GM12878 (cell line): ENCODE results near the gene RBMS1. TPM values are rescaled to one million over a fixed set of nuclear protein-coding genes. Genes with fewer than 3 reads are reported as not detected.

Source experiments
- ATAC-seq: fragments of 200-7000 bp; cut with Tn5 transposase; 3 replicates; pipeline ENCODE4 v1.9.1; 2020; ENCODE audit warnings: mild to moderate bottlenecking, moderate library complexity
- BruUV-seq: library from RNA; stranded (reverse); fragments of 400-500 nt; replicated peaks from 2 replicates; lab custom pipeline; 2021; lab: Mats Ljungman, UMichigan
- CTCF ChIA-PET: fragments of 300-600 bp; sonication (Branson Sonifier 250); formaldehyde crosslinking; extraction: SDS; loops from one replicate; lab custom pipeline; 2021; ENCODE audit warnings: inconsistent platforms; lab: Yijun Ruan, JAX
- POLR2A ChIA-PET: fragments of 350-600 bp; formaldehyde crosslinking; extraction: SDS; loops from one replicate; lab custom pipeline; 2021; ENCODE audit warnings: inconsistent platforms; lab: Charles Lee
- RAD21 ChIA-PET: fragments of 300-600 bp; sonication (Branson Sonifier 250); formaldehyde crosslinking; loops from one replicate; lab custom pipeline; 2023; ENCODE audit warnings: antibody characterized with exemption; ENCODE audit not compliant: unreplicated experiment; lab: Charles Lee
- SMC1A ChIA-PET: fragments of 300-600 bp; sonication (Branson Sonifier 250); formaldehyde crosslinking; loops from one replicate; lab custom pipeline; 2023; ENCODE audit not compliant: unreplicated experiment, uncharacterized antibody; lab: Charles Lee
- DNase-seq: peaks from one replicate; pipeline ENCODE4 v3.0.0-alpha.2; 2011; ENCODE audit warnings: low read depth, low spot score
- FAIRE-seq: peaks from 3 replicates; lab custom pipeline; 2011; peaks lifted over from hg19 to GRCh38; lab: Jason Lieb, UNC
- H2AFZ ChIP-seq: 2 replicates; pipeline ENCODE4 v1.6.0; 2011; ENCODE audit warnings: low read depth, low read length, control low read depth; ENCODE audit not compliant: control insufficient read depth
- H3K27ac ChIP-seq: 2 replicates; pipeline ENCODE4 v1.5.1; 2011; ENCODE audit warnings: control low read depth; ENCODE audit not compliant: control insufficient read depth, insufficient read depth
- H3K27me3 ChIP-seq, 2 experiments: replicated peaks in 1 of 2; 2 replicates each; pipeline versions ENCODE4 v1.6.0 to v1.6.1; 2011; ENCODE audit warnings: low read length in 1 of 2; ENCODE audit not compliant: control insufficient read depth in 2 of 2, insufficient read depth in 2 of 2
- H3K36me3 ChIP-seq, 2 experiments: 2 replicates each; pipeline ENCODE4 v1.5.1; 2011; ENCODE audit warnings: low read length in 1 of 2; ENCODE audit not compliant: control insufficient read depth in 2 of 2, insufficient read depth in 2 of 2
- H3K4me1 ChIP-seq: 2 replicates; pipeline ENCODE4 v1.6.1; 2011; ENCODE audit warnings: mild to moderate bottlenecking, low read length, moderate library complexity, mixed read lengths; ENCODE audit not compliant: control insufficient read depth, insufficient read depth
- H3K4me2 ChIP-seq: 2 replicates; pipeline ENCODE4 v1.6.0; 2011; ENCODE audit warnings: control low read depth; ENCODE audit not compliant: control insufficient read depth, insufficient read depth
- H3K4me3 ChIP-seq: fragments of 200-600 bp; sonication (generic); 2 replicates; pipeline ENCODE4 v1.5.1; 2016
- H3K79me2 ChIP-seq: 2 replicates; pipeline ENCODE4 v1.6.0; 2011; ENCODE audit warnings: low read length; ENCODE audit not compliant: control insufficient read depth, insufficient read depth
- H3K9ac ChIP-seq: 2 replicates; pipeline ENCODE4 v1.8.0; 2011; ENCODE audit warnings: low read length, control low read depth, mixed read lengths; ENCODE audit not compliant: control insufficient read depth, insufficient read depth
- H3K9me3 ChIP-seq: replicated peaks from 3 replicates; pipeline ENCODE4 v1.5.1; 2011; ENCODE audit warnings: mild to moderate bottlenecking, low read length; ENCODE audit not compliant: control insufficient read depth, insufficient read depth
- H4K20me1 ChIP-seq: 2 replicates; pipeline ENCODE4 v1.6.0; 2011; ENCODE audit not compliant: control insufficient read depth, insufficient read depth
- BACH1 ChIP-seq: fragments of 450-650 bp; IDR thresholded peaks from 2 replicates; pipeline ENCODE4 v1.6.1; 2017; ENCODE audit warnings: mild to moderate bottlenecking, borderline replicate concordance
- HDAC2 ChIP-seq: fragments of 200-600 bp; sonication (generic); IDR thresholded peaks from 2 replicates; pipeline ENCODE4 v1.6.1; 2017
- KLF5 ChIP-seq: fragments of 450-650 bp; IDR thresholded peaks from 2 replicates; pipeline ENCODE4 v1.6.1; 2014; ENCODE audit warnings: mild to moderate bottlenecking; ENCODE audit not compliant: partially characterized antibody
- MXI1 ChIP-seq: fragments of 150-350 bp; IDR thresholded peaks from 2 replicates; pipeline ENCODE4 v1.6.1; 2011; ENCODE audit warnings: low read depth, mild to moderate bottlenecking, inconsistent platforms, low read length, improper control_type of control experiment
- POLR2A ChIP-seq: IDR thresholded peaks from 2 replicates; pipeline ENCODE4 v1.6.1; 2011; ENCODE audit warnings: low read depth, mild to moderate bottlenecking, low read length
- RAD21 ChIP-seq: IDR thresholded peaks from 2 replicates; pipeline ENCODE4 v1.6.1; 2011; ENCODE audit warnings: mild to moderate bottlenecking, low read depth, low read length, moderate library complexity; ENCODE audit not compliant: insufficient read depth
- RBBP5 ChIP-seq: fragments of 200-600 bp; sonication (generic); conservative IDR thresholded peaks from 2 replicates; pipeline ENCODE4 v1.6.1; 2016
- SMAD5 ChIP-seq: IDR thresholded peaks from 2 replicates; pipeline ENCODE4 v1.6.1; 2016; ENCODE audit warnings: antibody characterized with exemption, low read depth
- YBX1 ChIP-seq: fragments of 450-650 bp; IDR thresholded peaks from 2 replicates; pipeline ENCODE4 v1.6.1; 2016; ENCODE audit warnings: antibody characterized with exemption
- WGBS: methylation state at CpG from one replicate; pipeline ENCODE4 v1.1.6; 2016; ENCODE audit warnings: low lambda C conversion rate; ENCODE audit not compliant: insufficient replicate concordance, insufficient coverage; ENCODE audit errors: missing lambda C conversion rate; 5-methylcytosine and 5-hydroxymethylcytosine counted together
- in situ Hi-C: fragments of 300-500 bp; cut with MboI; formaldehyde crosslinking; loops from 9 replicates; pipeline ENCODE4 v1.14.3; 2018; ENCODE audit warnings: mixed read lengths
- intact Hi-C: fragments of 100-400 bp; cut with micrococcal nuclease; formaldehyde crosslinking; loops from one replicate; pipeline ENCODE4 v1.14.2; 2022; ENCODE audit not compliant: unreplicated experiment
- polyA plus RNA-seq, 11 experiments: library from polyadenylated mRNA; depleted of rRNA in 4 of 11; unstranded in 6 of 11; stranded (reverse) in 5 of 11; fragments of >200 nt; fragmentation: Nextera tagmentation in 4 of 11; fragmentation: Illumina TruSeq in 1 of 11; extraction: Ambion mirVana in 4 of 11; extraction: Trizol in 1 of 11; gene quantifications; 1 replicate in 1 of 11; 2 replicates in 10 of 11; pipeline versions ENCODE4 v1.2.1 to v1.2.3, GENCODE V29; 2011 to 2016; ENCODE audit warnings: inconsistent platforms in 2 of 11, missing spikeins in 2 of 11, low read depth in 1 of 11
- total RNA-seq, 4 experiments: library from RNA; depleted of rRNA in 3 of 4; stranded (reverse); fragments of >200 nt in 3 of 4; fragmentation: Illumina TruSeq in 1 of 4; extraction: Trizol in 1 of 4; gene quantifications; 2 replicates each; pipeline versions ENCODE4 v1.2.1 to v1.2.3, GENCODE V29; 2013 to 2021
- TF ChIP-seq, protein P1 (sequence below): fragments of 150-350 bp; IDR thresholded peaks from 2 replicates; pipeline ENCODE4 v1.6.1; 2014; ENCODE audit warnings: mild to moderate bottlenecking, low read depth, low read length
- TF ChIP-seq, protein P2 (sequence below): fragments of 450-650 bp; IDR thresholded peaks from 2 replicates; pipeline ENCODE4 v1.6.1; 2017; ENCODE audit warnings: antibody characterized with exemption, mild to moderate bottlenecking, moderate library complexity
- TF ChIP-seq, protein P3 (sequence below): IDR thresholded peaks from 2 replicates; pipeline ENCODE4 v1.6.1; 2012; ENCODE audit warnings: low read length, inconsistent platforms

The RBMS1 gene
- total and polyA plus RNA-seq, 10 of the 15 experiments (the other 5 are each of a cell fraction or from before 2014, with no cell fraction given) = 0.04 to 0.31 (median 0.17) TPM; not detected in 1

DNA sequence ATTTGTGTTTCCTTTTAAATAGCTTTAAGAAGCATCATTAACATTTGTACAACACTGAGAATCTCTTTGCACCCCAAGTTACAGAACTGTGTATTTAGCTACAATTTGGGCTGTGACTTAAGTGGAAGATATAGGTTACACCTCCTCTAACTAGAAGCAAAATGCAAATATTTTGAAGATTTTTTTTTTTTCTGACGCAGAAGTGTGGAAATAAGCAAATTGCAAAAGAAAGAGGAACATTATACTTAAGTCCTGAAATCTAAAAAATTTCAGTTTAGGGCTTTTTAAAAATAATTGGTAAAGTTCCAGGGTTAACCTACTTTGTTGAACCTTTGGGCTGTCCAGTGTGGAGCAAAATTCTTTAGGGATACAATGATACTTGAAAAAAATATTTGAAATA lies 41.4 kb upstream of the RBMS1 start:
- no peaks in the 10 kb centered on the region for H3K9me3 ChIP-seq
- no peak overlapping the region for H2AFZ ChIP-seq
- no peak for DNase-seq
- no peak overlapping the region for H3K4me3 ChIP-seq
- intact Hi-C loops = no loop called here
- H3K9ac ChIP-seq = no peak overlapping the region
- ChIA-PET SMC1A (no interaction called here), RAD21 (no interaction called here), POLR2A (no interaction called here), CTCF (no interaction called here)
- no TSS peak for BruUV-seq
- no peaks in the 10 kb centered on the region for H3K27me3 ChIP-seq
- no peak for ATAC-seq
- TF ChIP-seq BACH1 (no peak), SMAD5 (no peak), RBBP5 (no peak), MXI1 (no peak), HDAC2 (no peak)
- TF ChIP-seq, protein P1, sequence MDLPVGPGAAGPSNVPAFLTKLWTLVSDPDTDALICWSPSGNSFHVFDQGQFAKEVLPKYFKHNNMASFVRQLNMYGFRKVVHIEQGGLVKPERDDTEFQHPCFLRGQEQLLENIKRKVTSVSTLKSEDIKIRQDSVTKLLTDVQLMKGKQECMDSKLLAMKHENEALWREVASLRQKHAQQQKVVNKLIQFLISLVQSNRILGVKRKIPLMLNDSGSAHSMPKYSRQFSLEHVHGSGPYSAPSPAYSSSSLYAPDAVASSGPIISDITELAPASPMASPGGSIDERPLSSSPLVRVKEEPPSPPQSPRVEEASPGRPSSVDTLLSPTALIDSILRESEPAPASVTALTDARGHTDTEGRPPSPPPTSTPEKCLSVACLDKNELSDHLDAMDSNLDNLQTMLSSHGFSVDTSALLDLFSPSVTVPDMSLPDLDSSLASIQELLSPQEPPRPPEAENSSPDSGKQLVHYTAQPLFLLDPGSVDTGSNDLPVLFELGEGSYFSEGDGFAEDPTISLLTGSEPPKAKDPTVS = no peak
- in situ Hi-C loops = no loop called here
- no peak overlapping the region for H3K4me2 ChIP-seq
- H4K20me1 ChIP-seq = no peaks in the 10 kb centered on the region
- FAIRE-seq = no peak
- no peaks in the 10 kb centered on the region for H3K36me3 ChIP-seq
- no peaks in the 10 kb centered on the region for H3K4me1 ChIP-seq
- 0% methylated on average over 1 of the region's 1 CpG for whole genome bisulfite sequencing
- no peak overlapping the region for H3K27ac ChIP-seq
- no peaks in the 10 kb centered on the region for H3K79me2 ChIP-seq

DNA sequence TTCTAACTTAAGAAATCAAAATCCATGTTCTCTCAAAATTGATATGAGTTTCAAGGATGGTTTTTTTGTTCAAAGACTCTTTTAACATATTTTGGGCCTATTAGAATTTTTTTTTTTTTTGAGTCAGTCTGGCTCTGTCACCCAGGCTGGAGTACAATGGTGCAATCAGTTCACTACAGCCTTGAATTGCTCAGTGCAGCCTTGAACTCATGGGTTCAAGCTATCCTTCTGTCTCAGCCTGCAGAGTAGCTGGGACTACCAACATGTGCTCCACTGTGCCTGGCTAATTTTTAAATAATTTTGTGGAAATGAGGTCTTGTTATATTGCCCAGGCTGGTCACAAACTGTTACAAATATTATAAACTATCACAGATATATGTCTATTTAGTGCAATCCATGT lies 40.6 kb upstream of the RBMS1 start:
- FAIRE-seq = no peak
- H3K4me1 ChIP-seq = no peaks in the 10 kb centered on the region
- H2AFZ ChIP-seq = no peak overlapping the region
- no peaks in the 10 kb centered on the region for H3K27me3 ChIP-seq
- no peaks in the 10 kb centered on the region for H3K79me2 ChIP-seq
- no peaks in the 10 kb centered on the region for H3K9me3 ChIP-seq
- no peak for ATAC-seq
- no peaks in the 10 kb centered on the region for H4K20me1 ChIP-seq
- ChIA-PET CTCF (no interaction called here), RAD21 (no interaction called here), SMC1A (interaction anchor here (0.6 to 1.5 kb wide), 3 partner anchors 31 to 437 kb away, joined by 3 read pairs; no protein-coding TSS in a partner anchor), POLR2A (no interaction called here)
- in situ Hi-C loops = no loop called here
- H3K9ac ChIP-seq = no peak overlapping the region
- TF ChIP-seq MXI1 = no peak
- no peak for TF ChIP-seq RAD21
- no peak for TF ChIP-seq KLF5
- TF ChIP-seq POLR2A = no peak
- TF ChIP-seq, protein P2, sequence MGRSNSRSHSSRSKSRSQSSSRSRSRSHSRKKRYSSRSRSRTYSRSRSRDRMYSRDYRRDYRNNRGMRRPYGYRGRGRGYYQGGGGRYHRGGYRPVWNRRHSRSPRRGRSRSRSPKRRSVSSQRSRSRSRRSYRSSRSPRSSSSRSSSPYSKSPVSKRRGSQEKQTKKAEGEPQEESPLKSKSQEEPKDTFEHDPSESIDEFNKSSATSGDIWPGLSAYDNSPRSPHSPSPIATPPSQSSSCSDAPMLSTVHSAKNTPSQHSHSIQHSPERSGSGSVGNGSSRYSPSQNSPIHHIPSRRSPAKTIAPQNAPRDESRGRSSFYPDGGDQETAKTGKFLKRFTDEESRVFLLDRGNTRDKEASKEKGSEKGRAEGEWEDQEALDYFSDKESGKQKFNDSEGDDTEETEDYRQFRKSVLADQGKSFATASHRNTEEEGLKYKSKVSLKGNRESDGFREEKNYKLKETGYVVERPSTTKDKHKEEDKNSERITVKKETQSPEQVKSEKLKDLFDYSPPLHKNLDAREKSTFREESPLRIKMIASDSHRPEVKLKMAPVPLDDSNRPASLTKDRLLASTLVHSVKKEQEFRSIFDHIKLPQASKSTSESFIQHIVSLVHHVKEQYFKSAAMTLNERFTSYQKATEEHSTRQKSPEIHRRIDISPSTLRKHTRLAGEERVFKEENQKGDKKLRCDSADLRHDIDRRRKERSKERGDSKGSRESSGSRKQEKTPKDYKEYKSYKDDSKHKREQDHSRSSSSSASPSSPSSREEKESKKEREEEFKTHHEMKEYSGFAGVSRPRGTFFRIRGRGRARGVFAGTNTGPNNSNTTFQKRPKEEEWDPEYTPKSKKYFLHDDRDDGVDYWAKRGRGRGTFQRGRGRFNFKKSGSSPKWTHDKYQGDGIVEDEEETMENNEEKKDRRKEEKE = no peak
- TF ChIP-seq, protein P3, sequence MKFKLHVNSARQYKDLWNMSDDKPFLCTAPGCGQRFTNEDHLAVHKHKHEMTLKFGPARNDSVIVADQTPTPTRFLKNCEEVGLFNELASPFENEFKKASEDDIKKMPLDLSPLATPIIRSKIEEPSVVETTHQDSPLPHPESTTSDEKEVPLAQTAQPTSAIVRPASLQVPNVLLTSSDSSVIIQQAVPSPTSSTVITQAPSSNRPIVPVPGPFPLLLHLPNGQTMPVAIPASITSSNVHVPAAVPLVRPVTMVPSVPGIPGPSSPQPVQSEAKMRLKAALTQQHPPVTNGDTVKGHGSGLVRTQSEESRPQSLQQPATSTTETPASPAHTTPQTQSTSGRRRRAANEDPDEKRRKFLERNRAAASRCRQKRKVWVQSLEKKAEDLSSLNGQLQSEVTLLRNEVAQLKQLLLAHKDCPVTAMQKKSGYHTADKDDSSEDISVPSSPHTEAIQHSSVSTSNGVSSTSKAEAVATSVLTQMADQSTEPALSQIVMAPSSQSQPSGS = no peak
- no peak for TF ChIP-seq YBX1
- H3K4me2 ChIP-seq = no peak overlapping the region
- no peak overlapping the region for H3K27ac ChIP-seq
- intact Hi-C loops = no loop called here
- no TSS peak for BruUV-seq
- DNase-seq = no peak
- H3K4me3 ChIP-seq = no peak overlapping the region
- no peaks in the 10 kb centered on the region for H3K36me3 ChIP-seq
